ENCODE results near the gene HYCC1. TPM values are rescaled to one million over a fixed set of nuclear protein-coding genes. Genes with fewer than 3 reads are reported as not detected.

The HYCC1 gene
- total RNA-seq, 4 donors from 2014 or later, result 46.1 to 107 (median 65.2) TPM

- ATAC-seq (ENCODE audit: low FRiP score) (no peak), DNase-seq (ENCODE audit: low spot score) (no peak)
- no peak for TF ChIP-seq CTCF (IDR thresholded peaks at IDR 0.05)
These were observed 8.4 kb upstream of the HYCC1 start for GRCh38 chr7:23022258-23022769.

- DNase-seq (ENCODE audit: low spot score) (no peak), ATAC-seq (ENCODE audit: low FRiP score) (no peak)
- no peak for TF ChIP-seq CTCF (IDR thresholded peaks at IDR 0.05)
These were observed 7.7 kb upstream of the HYCC1 start for GRCh38 chr7:23021596-23021995.

GRCh38 chr7:23020742-23021401 is 6.9 kb upstream of the HYCC1 start:
- ATAC-seq (ENCODE audit: low FRiP score), result peak; percentile 93
- TF ChIP-seq CTCF (IDR thresholded peaks at IDR 0.05), result no peak
- DNase-seq (ENCODE audit: low spot score), result no peak

- TF ChIP-seq CTCF (IDR thresholded peaks at IDR 0.05), result no peak
- DNase-seq (ENCODE audit: low spot score), result no peak
These were observed 4.8 kb upstream of the HYCC1 start for GRCh38 chr7:23018750-23019149.

GRCh38 chr7:23017309-23017708 is 3.4 kb upstream of the HYCC1 start:
- TF ChIP-seq CTCF (IDR thresholded peaks at IDR 0.05), result no peak
- ATAC-seq (ENCODE audit: low FRiP score) (no peak), DNase-seq (ENCODE audit: low spot score) (no peak)

More at GRCh38 chr7:23018750-23019149, 4.8 kb upstream of the HYCC1 start:
- ATAC-seq (ENCODE audit: low FRiP score), result no peak

- no peak for TF ChIP-seq CTCF (IDR thresholded peaks at IDR 0.05)
- no peak for ATAC-seq (ENCODE audit: low FRiP score)
- no peak for DNase-seq (ENCODE audit: low spot score)
These were observed 2.7 kb upstream of the HYCC1 start for GRCh38 chr7:23016345-23017253.
